Epithelial cell of esophagus (primary cell): ENCODE data around the gene CLDN6.

Source experiments
- DNase-seq: peaks from one replicate; pipeline ENCODE4 v3.0.0; 2010; ENCODE audit warnings: low read depth
- H3K4me3 ChIP-seq: 2 replicates; pipeline ENCODE4 v1.5.1; 2011; ENCODE audit warnings: mild to moderate bottlenecking, low read length, control low read depth
- TF ChIP-seq, protein P1 (sequence below): IDR thresholded peaks from 2 replicates; pipeline ENCODE4 v1.5.1; 2011; ENCODE audit warnings: low read depth, mild to moderate bottlenecking, low read length, control low read depth, inconsistent platforms; ENCODE audit not compliant: insufficient read depth; ENCODE audit errors: missing control alignments

The CLDN6 gene

DNA sequence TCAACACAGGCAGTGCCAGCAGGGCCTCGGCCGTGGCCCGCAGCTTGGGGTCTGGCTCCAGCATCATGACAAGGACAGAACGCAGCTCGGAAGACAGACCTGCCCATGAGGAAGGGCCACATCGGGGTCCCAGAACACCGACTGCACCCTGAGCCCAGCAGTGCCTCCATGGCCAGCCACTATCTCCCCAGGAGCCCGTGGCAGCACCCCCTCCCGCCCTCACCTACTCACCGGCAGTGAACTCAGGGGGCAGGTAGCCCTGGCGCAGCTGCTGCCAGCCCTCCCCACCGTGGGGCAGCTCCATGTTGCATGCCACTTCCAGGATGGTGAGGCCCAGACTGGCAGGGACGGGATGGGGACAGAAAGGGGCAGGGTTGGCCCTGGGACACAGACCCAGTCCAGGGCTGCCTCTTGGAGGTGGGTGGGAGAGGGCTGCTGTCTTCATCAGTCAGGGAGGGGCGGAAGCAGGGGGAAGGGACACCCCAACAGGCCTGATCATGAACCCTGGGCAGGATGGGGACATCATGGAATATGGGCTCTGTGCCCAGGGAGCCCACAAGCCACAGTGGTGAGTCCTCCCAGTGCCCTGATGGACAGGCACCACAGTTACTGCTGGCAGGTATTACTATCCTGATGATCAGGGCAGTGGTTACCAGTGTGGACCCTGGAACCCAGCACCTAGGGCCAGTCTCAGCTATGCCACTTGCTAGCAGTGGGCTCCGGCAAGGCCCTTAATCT is 43.5 kb downstream of the CLDN6 start:
- H3K4me3 ChIP-seq: no peak overlapping the region
- TF ChIP-seq, protein P1, sequence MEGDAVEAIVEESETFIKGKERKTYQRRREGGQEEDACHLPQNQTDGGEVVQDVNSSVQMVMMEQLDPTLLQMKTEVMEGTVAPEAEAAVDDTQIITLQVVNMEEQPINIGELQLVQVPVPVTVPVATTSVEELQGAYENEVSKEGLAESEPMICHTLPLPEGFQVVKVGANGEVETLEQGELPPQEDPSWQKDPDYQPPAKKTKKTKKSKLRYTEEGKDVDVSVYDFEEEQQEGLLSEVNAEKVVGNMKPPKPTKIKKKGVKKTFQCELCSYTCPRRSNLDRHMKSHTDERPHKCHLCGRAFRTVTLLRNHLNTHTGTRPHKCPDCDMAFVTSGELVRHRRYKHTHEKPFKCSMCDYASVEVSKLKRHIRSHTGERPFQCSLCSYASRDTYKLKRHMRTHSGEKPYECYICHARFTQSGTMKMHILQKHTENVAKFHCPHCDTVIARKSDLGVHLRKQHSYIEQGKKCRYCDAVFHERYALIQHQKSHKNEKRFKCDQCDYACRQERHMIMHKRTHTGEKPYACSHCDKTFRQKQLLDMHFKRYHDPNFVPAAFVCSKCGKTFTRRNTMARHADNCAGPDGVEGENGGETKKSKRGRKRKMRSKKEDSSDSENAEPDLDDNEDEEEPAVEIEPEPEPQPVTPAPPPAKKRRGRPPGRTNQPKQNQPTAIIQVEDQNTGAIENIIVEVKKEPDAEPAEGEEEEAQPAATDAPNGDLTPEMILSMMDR: no peak

DNA sequence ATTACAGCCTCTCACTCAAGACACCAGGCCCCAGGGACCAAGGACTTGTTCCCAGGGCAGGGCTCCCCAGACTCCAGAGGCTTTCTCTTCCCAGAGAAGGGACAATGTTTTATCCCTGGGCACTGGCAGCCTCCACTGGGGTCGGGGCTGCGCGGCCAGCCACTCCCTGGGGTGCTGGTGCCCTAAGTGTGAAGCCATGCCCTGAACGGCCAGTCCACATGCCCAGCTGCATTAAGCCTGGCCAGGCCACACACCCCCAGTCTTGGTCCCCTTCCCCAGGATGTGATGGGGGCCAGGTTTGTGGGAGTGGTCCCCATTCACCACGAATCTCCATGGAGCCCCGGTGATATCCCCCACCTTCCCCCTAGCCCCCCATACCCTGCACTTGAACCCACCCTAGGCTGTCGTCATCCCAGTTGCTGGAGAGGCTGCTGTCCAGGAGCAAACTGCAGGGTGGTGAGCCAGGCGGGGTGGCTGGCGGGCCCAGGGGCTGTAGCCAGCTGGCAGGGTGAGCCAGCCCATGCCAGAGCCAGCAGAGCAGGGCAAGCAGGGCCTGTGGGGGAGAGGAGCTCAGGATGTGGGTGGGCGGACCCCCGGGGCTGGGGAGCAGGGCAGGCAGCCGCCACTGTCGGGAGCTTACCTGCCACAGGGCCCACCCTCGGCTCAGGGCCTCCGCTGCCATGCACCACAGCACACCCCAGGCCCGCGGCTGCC is 44.2 kb downstream of the CLDN6 start:
- TF ChIP-seq, protein P1: no peak
- H3K4me3 ChIP-seq: no peak overlapping the region
- no peak for DNase-seq

More for the DNA sequence above, 43.5 kb downstream of the CLDN6 start:
- DNase-seq: no peak

DNA sequence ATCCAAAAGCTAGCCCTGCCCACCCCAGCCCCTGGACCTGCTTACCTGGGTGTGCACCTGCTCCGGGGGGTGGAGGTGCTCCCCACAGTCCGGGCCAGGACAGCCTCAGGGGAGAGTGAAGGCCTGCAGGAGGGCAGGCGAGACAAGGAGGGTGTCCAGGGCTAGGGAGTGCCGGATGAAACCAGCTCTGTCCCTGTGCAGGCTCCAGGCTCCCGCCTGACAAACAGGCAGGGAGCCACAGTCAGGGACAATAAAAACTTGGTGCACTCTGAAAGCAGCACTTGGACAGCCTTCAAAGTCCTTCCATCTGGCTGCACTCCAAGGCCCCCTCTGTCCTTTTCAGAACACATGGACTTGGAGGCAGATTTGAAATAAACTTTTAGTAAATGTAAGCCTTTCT is 44.9 kb downstream of the CLDN6 start:
- TF ChIP-seq, protein P1: no peak
- no peak overlapping the region for H3K4me3 ChIP-seq
- no peak for DNase-seq

DNA sequence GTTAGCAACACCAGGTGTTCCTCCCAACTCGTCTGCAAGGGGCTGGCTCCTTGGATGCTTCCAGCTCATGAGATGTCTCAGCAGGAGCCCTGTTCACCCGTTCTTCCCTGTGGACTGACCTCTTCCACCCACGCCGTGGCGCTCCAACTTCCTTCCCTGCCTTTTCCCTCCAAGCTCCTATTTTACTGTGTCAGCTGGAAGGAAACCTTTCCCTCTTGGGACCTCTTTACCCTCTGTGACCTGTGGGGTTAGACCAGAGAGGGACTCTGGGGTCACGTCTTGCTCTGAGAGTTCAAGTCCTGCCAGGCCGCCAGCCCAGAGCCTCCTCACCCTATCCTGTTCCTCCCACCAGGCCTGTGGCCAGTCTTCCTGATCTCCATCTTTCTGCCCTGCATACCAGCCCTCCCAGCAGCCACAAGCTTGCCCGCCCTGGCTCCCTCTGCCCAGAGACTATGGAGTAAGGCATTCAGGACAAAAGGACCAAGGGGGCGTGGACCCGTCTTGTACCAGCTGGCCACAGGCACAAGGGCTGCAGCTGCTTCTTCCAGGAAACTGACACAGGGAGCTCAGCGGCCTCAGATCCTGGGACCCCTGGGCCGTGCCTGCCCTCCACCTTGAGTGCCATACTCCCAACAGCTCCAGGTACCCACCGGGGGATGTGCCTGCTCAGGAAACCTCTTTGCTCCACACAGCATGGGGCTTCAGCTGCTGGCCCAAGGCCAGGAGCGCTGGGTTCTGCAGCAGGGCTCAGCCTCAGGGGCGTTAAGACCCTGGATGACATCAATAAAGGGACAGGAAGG is 45.8 kb downstream of the CLDN6 start:
- TF ChIP-seq, protein P1: no peak
- no peak overlapping the region for H3K4me3 ChIP-seq
- DNase-seq: no peak

DNA sequence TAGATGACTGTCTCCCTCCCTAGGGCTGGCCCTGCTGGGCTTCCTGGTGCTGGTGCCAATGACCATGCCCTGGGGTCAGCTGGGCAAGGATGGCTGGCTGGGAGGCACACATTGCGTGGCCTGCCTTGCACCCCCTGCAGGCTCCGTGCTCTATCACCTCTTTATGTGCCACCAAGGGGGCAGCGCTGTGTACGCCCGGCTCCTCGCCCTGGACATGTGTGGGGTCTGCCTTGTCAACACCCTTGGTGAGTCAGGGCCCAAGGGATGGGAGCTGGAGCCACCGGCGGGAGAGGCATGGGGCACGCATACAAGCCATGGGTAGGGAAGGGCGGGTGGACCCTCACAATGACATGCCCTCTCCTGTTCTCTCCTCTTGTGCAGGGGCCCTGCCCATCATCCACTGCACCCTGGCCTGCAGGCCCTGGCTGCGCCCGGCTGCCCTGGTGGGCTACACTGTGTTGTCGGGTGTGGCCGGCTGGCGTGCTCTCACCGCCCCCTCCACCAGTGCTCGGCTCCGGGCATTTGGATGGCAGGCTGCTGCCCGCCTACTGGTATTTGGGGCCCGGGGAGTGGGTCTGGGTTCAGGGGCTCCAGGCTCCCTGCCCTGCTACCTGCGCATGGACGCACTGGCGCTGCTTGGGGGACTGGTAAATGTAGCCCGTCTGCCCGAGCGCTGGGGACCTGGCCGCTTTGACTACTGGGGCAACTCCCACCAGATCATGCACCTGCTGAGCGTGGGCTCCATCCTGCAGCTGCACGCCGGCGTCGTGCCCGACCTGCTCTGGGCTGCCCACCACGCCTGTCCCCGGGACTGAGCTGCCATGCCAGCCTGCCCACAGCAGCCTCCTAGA is 46.6 kb downstream of the CLDN6 start:
- DNase-seq: no peak
- H3K4me3 ChIP-seq: no peak overlapping the region

DNA sequence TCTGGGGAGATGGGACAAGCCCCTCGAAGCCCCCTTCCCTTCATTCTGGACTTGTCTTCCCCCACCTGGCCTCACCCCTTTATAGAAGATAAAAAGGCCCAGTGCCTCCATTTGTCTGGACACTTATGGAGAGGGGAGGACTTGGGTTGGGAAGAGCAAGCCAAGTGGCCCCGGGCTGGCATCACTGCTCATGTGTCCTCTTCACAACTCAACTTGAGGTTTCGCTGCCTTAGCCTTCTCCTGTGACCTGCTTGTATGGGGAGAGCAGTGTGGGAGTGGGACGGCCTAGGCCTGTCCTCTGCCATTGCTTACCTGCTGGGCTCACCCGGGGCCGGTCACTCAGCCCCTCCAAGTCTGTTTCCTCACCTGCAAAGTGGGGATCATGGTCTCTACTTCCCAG is 47.4 kb downstream of the CLDN6 start:
- TF ChIP-seq, protein P1: no peak
- H3K4me3 ChIP-seq: peak overlapping the region; percentile 47
- no peak for DNase-seq

More for the DNA sequence above, 46.6 kb downstream of the CLDN6 start:
- TF ChIP-seq, protein P1: no peak
